Measurements from ENCODE around the gene EPB41L5.

GRCh38 chr2:120204945-120205670 lies 192.2 kb downstream of the EPB41L5 start:
- TF ChIP-seq, protein P1, sequence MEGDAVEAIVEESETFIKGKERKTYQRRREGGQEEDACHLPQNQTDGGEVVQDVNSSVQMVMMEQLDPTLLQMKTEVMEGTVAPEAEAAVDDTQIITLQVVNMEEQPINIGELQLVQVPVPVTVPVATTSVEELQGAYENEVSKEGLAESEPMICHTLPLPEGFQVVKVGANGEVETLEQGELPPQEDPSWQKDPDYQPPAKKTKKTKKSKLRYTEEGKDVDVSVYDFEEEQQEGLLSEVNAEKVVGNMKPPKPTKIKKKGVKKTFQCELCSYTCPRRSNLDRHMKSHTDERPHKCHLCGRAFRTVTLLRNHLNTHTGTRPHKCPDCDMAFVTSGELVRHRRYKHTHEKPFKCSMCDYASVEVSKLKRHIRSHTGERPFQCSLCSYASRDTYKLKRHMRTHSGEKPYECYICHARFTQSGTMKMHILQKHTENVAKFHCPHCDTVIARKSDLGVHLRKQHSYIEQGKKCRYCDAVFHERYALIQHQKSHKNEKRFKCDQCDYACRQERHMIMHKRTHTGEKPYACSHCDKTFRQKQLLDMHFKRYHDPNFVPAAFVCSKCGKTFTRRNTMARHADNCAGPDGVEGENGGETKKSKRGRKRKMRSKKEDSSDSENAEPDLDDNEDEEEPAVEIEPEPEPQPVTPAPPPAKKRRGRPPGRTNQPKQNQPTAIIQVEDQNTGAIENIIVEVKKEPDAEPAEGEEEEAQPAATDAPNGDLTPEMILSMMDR (IDR thresholded peaks at IDR 0.05): no peak
- TF ChIP-seq POLR2A (IDR thresholded peaks at IDR 0.05): no peak
- no peak for TF ChIP-seq POLR2AphosphoS5 (IDR thresholded peaks at IDR 0.05)
- no peak for TF ChIP-seq EP300 (IDR thresholded peaks at IDR 0.05)

Measured in sigmoid colon (tissue), 4 donors.